DND-41 (cell line): Measurements from ENCODE around the gene C3orf85.

ENCODE experiments used
- EZH2 ChIP-seq: IDR thresholded peaks from 3 replicates; pipeline ENCODE4 v1.6.1; 2012; ENCODE audit warnings: borderline replicate concordance, low read depth, mild to moderate bottlenecking, moderate library complexity, low read length, inconsistent platforms; ENCODE audit not compliant: severe bottlenecking
- TF ChIP-seq, protein P1 (sequence below): IDR thresholded peaks from 2 replicates; pipeline ENCODE4 v1.5.1; 2012; ENCODE audit warnings: borderline replicate concordance, low read length, moderate library complexity, mild to moderate bottlenecking; ENCODE audit not compliant: poor library complexity, severe bottlenecking; ENCODE audit errors: extremely low read depth

DNA sequence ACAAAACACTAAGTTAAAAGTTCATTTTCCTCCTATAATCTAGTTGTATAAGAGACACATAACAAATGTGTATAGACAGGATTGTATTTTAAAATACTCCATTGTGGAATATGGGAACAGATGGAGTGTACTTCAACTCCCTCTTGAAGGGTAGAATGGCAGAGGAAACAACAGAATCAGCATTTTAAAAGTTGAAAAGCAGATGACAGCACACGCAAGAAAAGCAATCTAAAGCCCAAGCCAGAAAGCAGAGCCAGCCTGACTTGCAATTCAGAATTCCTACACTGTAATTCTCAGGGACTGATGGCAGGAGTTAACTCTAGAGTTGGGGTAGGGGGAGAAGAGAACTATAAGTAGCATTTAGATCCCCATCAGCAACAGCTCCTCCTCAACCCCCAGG lies 41.4 kb upstream of the C3orf85 start:
- TF ChIP-seq, protein P1, sequence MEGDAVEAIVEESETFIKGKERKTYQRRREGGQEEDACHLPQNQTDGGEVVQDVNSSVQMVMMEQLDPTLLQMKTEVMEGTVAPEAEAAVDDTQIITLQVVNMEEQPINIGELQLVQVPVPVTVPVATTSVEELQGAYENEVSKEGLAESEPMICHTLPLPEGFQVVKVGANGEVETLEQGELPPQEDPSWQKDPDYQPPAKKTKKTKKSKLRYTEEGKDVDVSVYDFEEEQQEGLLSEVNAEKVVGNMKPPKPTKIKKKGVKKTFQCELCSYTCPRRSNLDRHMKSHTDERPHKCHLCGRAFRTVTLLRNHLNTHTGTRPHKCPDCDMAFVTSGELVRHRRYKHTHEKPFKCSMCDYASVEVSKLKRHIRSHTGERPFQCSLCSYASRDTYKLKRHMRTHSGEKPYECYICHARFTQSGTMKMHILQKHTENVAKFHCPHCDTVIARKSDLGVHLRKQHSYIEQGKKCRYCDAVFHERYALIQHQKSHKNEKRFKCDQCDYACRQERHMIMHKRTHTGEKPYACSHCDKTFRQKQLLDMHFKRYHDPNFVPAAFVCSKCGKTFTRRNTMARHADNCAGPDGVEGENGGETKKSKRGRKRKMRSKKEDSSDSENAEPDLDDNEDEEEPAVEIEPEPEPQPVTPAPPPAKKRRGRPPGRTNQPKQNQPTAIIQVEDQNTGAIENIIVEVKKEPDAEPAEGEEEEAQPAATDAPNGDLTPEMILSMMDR = no peak
- TF ChIP-seq EZH2 = no peak
